K562 (cell line): ENCODE results near the gene ZNF273. TPM values are rescaled to one million over a fixed set of nuclear protein-coding genes. Genes with fewer than 3 reads are reported as not detected.

ENCODE experiments used
- ATAC-seq: fragments of 200-7000 bp; cut with Tn5 transposase; 3 replicates; pipeline ENCODE4 v1.9.1; 2020; ENCODE audit warnings: moderate library complexity
- BruUV-seq: library from RNA; stranded (reverse); fragments of 400-500 nt; replicated peaks from 2 replicates; lab custom pipeline; 2021; lab: Mats Ljungman, UMichigan
- CTCF ChIA-PET: fragments of 300-600 bp; formaldehyde crosslinking; extraction: SDS; loops from one replicate; lab custom pipeline; 2021; ENCODE audit warnings: low intra/inter-chr PET ratio; lab: Yijun Ruan, JAX
- POLR2A ChIA-PET: fragments of 300-600, 350-650 bp; sonication (Branson Sonifier 250); formaldehyde crosslinking; extraction: SDS; loops from one replicate; lab custom pipeline; 2021; ENCODE audit warnings: antibody characterized with exemption, inconsistent platforms; lab: Yijun Ruan, JAX
- DNase-seq, 4 experiments: peaks; one replicate each; pipeline versions ENCODE4 v3.0.0 to v3.0.0-alpha.2; 2011 to 2018; ENCODE audit warnings: low spot score in 3 of 4, mixed read lengths in 3 of 4; ENCODE audit errors: extremely low read depth in 1 of 4
- FAIRE-seq: peaks from 2 replicates; lab custom pipeline; 2011; peaks lifted over from hg19 to GRCh38; lab: Jason Lieb, UNC
- H2AFZ ChIP-seq: 2 replicates; pipeline ENCODE4 v1.6.0; 2011; ENCODE audit warnings: low read depth, low read length, control low read depth, inconsistent platforms
- H3K27ac ChIP-seq: fragments of 200-600 bp; 3 replicates; pipeline ENCODE4 v1.8.0; 2011; ENCODE audit warnings: low read depth, mild to moderate bottlenecking, control low read depth, inconsistent platforms, low read length, moderate library complexity, mixed read lengths; ENCODE audit errors: extremely low read depth
- H3K27me3 ChIP-seq, 2 experiments: fragments of 300-600 bp in 1 of 2; 2 replicates in 1 of 2; 3 replicates in 1 of 2; pipeline versions ENCODE4 v1.6.0 to v1.8.0; 2011; ENCODE audit warnings: inconsistent platforms in 2 of 2, low read length in 2 of 2, mild to moderate bottlenecking in 1 of 2, mixed read lengths in 1 of 2, moderate library complexity in 1 of 2; ENCODE audit not compliant: control insufficient read depth in 2 of 2, insufficient read depth in 2 of 2
- H3K36me3 ChIP-seq: fragments of 300-600 bp; 3 replicates; pipeline ENCODE4 v1.8.0; 2011; ENCODE audit warnings: mild to moderate bottlenecking, low read length, inconsistent platforms; ENCODE audit not compliant: control insufficient read depth, insufficient read depth
- H3K4me1 ChIP-seq, 2 experiments: fragments of 200-600 bp in 1 of 2; replicated peaks in 1 of 2; 2 replicates in 1 of 2; 3 replicates in 1 of 2; pipeline versions ENCODE4 v1.5.1 to v1.8.0; 2011; ENCODE audit warnings: inconsistent platforms in 2 of 2, low read length in 2 of 2, mild to moderate bottlenecking in 1 of 2, mixed read lengths in 1 of 2, moderate library complexity in 1 of 2; ENCODE audit not compliant: control insufficient read depth in 2 of 2, insufficient read depth in 2 of 2
- H3K4me2 ChIP-seq: 2 replicates; pipeline ENCODE4 v1.6.1; 2011; ENCODE audit warnings: low read length, control low read depth, inconsistent platforms, mixed read lengths; ENCODE audit not compliant: insufficient read depth
- H3K4me3 ChIP-seq: fragments of 200-600 bp; sonication (generic), shearing (Covaris generic); 2 replicates; pipeline ENCODE4 v1.5.1; 2016; ENCODE audit warnings: control low read depth, inconsistent platforms
- H3K79me2 ChIP-seq: fragments of 200-600 bp; 3 replicates; pipeline ENCODE4 v1.8.0; 2011; ENCODE audit warnings: low read length, inconsistent platforms; ENCODE audit not compliant: control insufficient read depth, insufficient read depth
- H3K9ac ChIP-seq, 2 experiments: 2 replicates each; pipeline versions ENCODE4 v1.6.0 to v1.6.1; 2011; ENCODE audit warnings: low read depth in 2 of 2, low read length in 2 of 2, control low read depth in 1 of 2, inconsistent platforms in 1 of 2, mild to moderate bottlenecking in 1 of 2, mixed read lengths in 1 of 2; ENCODE audit not compliant: insufficient read depth in 1 of 2
- H3K9me1 ChIP-seq: one replicate; pipeline ENCODE4 v1.6.0; 2011; ENCODE audit warnings: inconsistent platforms, mild to moderate bottlenecking, low read length, moderate library complexity; ENCODE audit not compliant: control insufficient read depth, insufficient read depth
- H3K9me3 ChIP-seq: replicated peaks from 2 replicates; pipeline ENCODE4 v1.5.1; 2011; ENCODE audit warnings: low read depth, low read length, inconsistent platforms; ENCODE audit not compliant: control insufficient read depth, insufficient read depth
- H4K20me1 ChIP-seq: replicated peaks from 2 replicates; pipeline ENCODE4 v1.6.1; 2011; ENCODE audit warnings: low read length, inconsistent platforms, mixed read lengths; ENCODE audit not compliant: control insufficient read depth, insufficient read depth
- BRD4 ChIP-seq: fragments of 200-600 bp; sonication (generic); IDR thresholded peaks from 2 replicates; pipeline ENCODE4 v1.6.1; 2017; ENCODE audit warnings: inconsistent platforms
- C11orf30 ChIP-seq: fragments of 450-650 bp; IDR thresholded peaks from 2 replicates; pipeline ENCODE4 v1.6.1; 2016; ENCODE audit warnings: low read depth, mild to moderate bottlenecking
- CBX3 ChIP-seq, 2 experiments: IDR thresholded peaks; 1 replicate in 1 of 2; 2 replicates in 1 of 2; pipeline ENCODE4 v1.6.1; 2012; ENCODE audit warnings: inconsistent platforms in 2 of 2, low read length in 2 of 2, borderline replicate concordance in 1 of 2, control low read depth in 1 of 2
- CREB3L1 ChIP-seq: fragments of 450-650 bp; IDR thresholded peaks from 2 replicates; pipeline ENCODE4 v1.6.1; 2014; ENCODE audit warnings: low read depth, mild to moderate bottlenecking, moderate library complexity, borderline replicate concordance
- NFIC ChIP-seq: fragments of 450-650 bp; IDR thresholded peaks from 2 replicates; pipeline ENCODE4 v1.6.1; 2017; ENCODE audit warnings: mild to moderate bottlenecking, inconsistent platforms
- TGIF2 ChIP-seq: sonication (generic); formaldehyde crosslinking; IDR thresholded peaks from 2 replicates; pipeline ENCODE4 v1.8.1; 2022; ENCODE audit warnings: mild to moderate bottlenecking, missing genetic modification reagents, moderate library complexity
- ZFP36 ChIP-seq: fragments of 150-350 bp; IDR thresholded peaks from 2 replicates; pipeline ENCODE4 v1.6.1; 2018; ENCODE audit warnings: low read length, low read depth; ENCODE audit not compliant: partially characterized antibody
- ZNF121 ChIP-seq: sonication (generic); formaldehyde crosslinking; conservative IDR thresholded peaks from 2 replicates; pipeline ENCODE4 v1.8.0; 2022; ENCODE audit warnings: missing genetic modification reagents
- WGBS: fragments of 100-300 bp; shearing (Covaris generic); methylation state at CpG from one replicate; pipeline ENCODE4 v1.1.6; 2016; ENCODE audit warnings: low coverage, mixed read lengths; ENCODE audit not compliant: insufficient coverage; ENCODE audit errors: missing lambda C conversion rate; 5-methylcytosine and 5-hydroxymethylcytosine counted together
- in situ Hi-C: fragments of 300-500 bp; cut with MboI; formaldehyde crosslinking; loops from 4 replicates; pipeline ENCODE4 v1.15.0; 2018; ENCODE audit warnings: inconsistent platforms, mixed read lengths
- intact Hi-C: fragments of 100-400 bp; cut with micrococcal nuclease; formaldehyde crosslinking; loops from 2 replicates; pipeline ENCODE4 v1.14.2; 2022
- polyA plus RNA-seq, 8 experiments: library from polyadenylated mRNA; depleted of rRNA in 4 of 8; stranded (reverse) in 5 of 8; unstranded in 3 of 8; fragments of >200 nt; fragmentation: Nextera tagmentation in 2 of 8; fragmentation: Illumina TruSeq in 1 of 8; extraction: Ambion mirVana in 2 of 8; extraction: Trizol in 1 of 8; gene quantifications; 2 replicates each; pipeline versions ENCODE4 v1.2.1 to v1.2.3, GENCODE V29; 2011 to 2014; ENCODE audit warnings: inconsistent platforms in 1 of 8, missing spikeins in 1 of 8
- total RNA-seq, 7 experiments: library from RNA; depleted of rRNA in 6 of 7; stranded (reverse); fragments of >200 nt in 6 of 7; fragmentation: Illumina TruSeq in 2 of 7; extraction: Trizol in 2 of 7; gene quantifications; 2 replicates each; pipeline versions ENCODE4 v1.2.1 to v1.2.3, GENCODE V29; 2011 to 2021; ENCODE audit warnings: low replicate concordance in 1 of 7

ZNF273 gene
- total and polyA plus RNA-seq, 9 of the 15 experiments (the other 6 are each of a cell fraction or from before 2014, with no cell fraction given): 13.3 to 37.0 (median 20.7) TPM

DNA sequence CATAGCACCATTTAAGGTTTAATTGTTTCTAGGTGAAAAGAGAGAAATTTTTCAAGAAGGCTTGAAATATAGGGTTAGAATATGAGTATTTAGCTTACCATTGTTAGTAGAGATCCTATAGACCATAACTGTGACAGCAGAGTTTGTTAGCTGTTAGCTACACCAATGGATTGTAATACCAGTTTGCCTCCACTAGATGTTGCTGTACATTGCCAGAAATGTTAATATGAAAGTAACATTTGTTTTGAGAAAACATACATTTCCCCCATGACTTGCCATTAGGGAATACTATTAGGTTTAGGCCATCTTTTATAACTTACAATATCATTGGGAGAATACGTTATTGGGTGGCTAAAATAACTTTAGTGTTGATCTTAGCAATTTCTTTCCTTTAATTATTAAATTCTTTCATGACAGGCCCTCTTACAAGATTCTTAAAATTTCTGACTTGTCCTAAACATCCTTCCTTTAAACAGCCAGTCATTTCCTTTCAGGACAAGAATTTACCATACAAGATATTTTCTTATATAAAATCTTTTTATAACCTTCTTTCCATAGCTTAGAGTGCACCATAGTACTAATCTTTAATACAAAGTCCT lies 48.3 kb downstream of the ZNF273 start (continued):
- TF ChIP-seq CREB3L1 (no peak), C11orf30 (no peak), ZNF121 (CRISPR knock-in tag) (peak; percentile 49)

DNA sequence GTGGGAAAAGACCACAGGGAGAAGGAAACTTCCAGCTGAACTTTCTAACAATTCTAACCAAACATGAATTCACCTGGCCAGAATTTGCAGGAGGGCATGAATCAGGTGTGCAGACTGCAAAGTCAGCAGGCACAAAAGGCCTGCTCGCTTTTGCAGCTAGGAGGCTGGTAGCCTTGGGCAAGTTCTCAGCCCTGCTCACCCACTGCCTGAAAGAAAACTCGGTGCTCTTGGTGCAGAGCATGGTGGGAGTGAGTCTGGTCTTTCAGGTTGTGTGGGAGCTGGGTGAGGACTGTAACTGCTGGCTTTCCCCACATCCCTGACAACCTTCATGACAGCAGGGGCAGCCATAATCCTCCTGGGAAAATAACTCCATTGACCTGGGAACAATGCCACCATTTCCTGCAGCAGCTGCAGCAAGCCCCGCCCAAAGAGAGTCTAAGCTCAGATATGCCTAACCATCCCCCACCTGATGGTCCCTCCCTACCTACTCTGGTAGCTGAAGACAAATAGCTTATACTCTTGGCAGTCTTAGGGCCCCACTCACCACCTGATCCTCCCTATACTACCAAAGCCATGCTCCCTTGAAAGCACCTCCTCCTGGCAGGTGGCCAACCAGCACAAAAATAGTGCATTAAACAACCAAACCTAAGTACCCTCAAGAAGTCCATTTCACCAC lies 56.1 kb downstream of the ZNF273 start:
- no peak overlapping the region for H3K4me2 ChIP-seq
- WGBS: 24% methylated on average over 3 of the region's 3 CpGs
- no TSS peak for BruUV-seq
- no peak overlapping the region for H3K27ac ChIP-seq
- in situ Hi-C loops (no loop called here), intact Hi-C loops (loop anchor here (10.0 kb wide), 1 partner anchor 516 kb away; no protein-coding TSS in a partner anchor)
- H3K9ac ChIP-seq: no peak overlapping the region
- FAIRE-seq: no peak
- no peaks in the 10 kb centered on the region for H3K4me1 ChIP-seq
- no peak overlapping the region for H2AFZ ChIP-seq
- no peaks in the 10 kb centered on the region for H4K20me1 ChIP-seq
- no peaks in the 10 kb centered on the region for H3K9me1 ChIP-seq
- CTCF ChIA-PET: no interaction called here
- H3K79me2 ChIP-seq: no peaks in the 10 kb centered on the region
- ATAC-seq: no peak
- no peaks in the 10 kb centered on the region for H3K36me3 ChIP-seq
- H3K27me3 ChIP-seq: no peaks in the 10 kb centered on the region
- DNase-seq: no peak
- POLR2A ChIA-PET: interaction anchor here (0.6 to 1.2 kb wide), 3 partner anchors 8 to 310 kb away, joined by 3 read pairs; no protein-coding TSS in a partner anchor
- H3K4me3 ChIP-seq: no peak overlapping the region
- peaks cover 9% of the 10 kb centered on the region for H3K9me3 ChIP-seq
- peak in 1 of 2 experiments; percentile 23; a peak in 1 of 3 replicates for TF ChIP-seq CBX3 (IDR thresholded peaks at IDR 0.05; ENCODE audit: borderline replicate concordance in 1 of 2, low read length in 2 of 2)
- TF ChIP-seq NFIC: peak; percentile 81
- TF ChIP-seq BRD4: no peak
- TF ChIP-seq TGIF2 (CRISPR knock-in tag): no peak
- TF ChIP-seq ZFP36: peak; percentile 74
